ENCODE data around the gene TBCK.

DNA sequence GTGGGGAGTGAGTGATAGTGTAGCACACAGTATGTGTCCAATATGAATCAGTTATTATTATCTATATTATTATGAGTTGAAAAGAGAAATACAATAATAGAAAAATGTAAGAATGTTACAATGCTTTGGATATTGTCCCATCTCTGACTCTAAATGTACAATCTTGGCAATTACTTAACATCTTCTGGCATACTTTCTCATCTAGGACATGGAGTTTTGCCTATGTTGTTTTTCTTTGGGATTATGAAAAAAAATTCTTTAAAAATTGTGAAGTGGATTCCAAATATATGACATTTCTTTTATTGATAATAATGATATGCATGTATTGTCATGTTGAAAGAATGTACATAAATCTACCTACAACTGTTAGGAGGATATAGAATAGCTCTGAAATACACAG lies 84.1 kb downstream of the TBCK start:
- TF ChIP-seq, protein P1, sequence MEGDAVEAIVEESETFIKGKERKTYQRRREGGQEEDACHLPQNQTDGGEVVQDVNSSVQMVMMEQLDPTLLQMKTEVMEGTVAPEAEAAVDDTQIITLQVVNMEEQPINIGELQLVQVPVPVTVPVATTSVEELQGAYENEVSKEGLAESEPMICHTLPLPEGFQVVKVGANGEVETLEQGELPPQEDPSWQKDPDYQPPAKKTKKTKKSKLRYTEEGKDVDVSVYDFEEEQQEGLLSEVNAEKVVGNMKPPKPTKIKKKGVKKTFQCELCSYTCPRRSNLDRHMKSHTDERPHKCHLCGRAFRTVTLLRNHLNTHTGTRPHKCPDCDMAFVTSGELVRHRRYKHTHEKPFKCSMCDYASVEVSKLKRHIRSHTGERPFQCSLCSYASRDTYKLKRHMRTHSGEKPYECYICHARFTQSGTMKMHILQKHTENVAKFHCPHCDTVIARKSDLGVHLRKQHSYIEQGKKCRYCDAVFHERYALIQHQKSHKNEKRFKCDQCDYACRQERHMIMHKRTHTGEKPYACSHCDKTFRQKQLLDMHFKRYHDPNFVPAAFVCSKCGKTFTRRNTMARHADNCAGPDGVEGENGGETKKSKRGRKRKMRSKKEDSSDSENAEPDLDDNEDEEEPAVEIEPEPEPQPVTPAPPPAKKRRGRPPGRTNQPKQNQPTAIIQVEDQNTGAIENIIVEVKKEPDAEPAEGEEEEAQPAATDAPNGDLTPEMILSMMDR (conservative IDR thresholded peaks at IDR 0.05): no peak
- TF ChIP-seq ZFX (IDR thresholded peaks at IDR 0.05): no peak
